ENCODE results near the gene CAPN7.

CAPN7 gene

GRCh38 chr3:15207836-15208504, 1.9 kb downstream of the CAPN7 start:
- no peaks in the 10 kb centered on the region for H3K9me3 Mint-ChIP-seq
- no peaks in the 10 kb centered on the region for H3K27me3 Mint-ChIP-seq
- H3K4me3 Mint-ChIP-seq = peak overlapping the region; percentile 84 to 89
- DNase-seq (no peak), ATAC-seq (replicated peaks) (no peak)
- H3K36me3 Mint-ChIP-seq (ENCODE audit: insufficient read depth) = peaks cover 31% of the 10 kb centered on the region
- H3K27ac Mint-ChIP-seq = peak overlapping the region; percentile 81 to 92
- peaks cover 23 to 29% of the 10 kb centered on the region in 2 donors for H3K4me1 Mint-ChIP-seq (ENCODE audit: low read depth in 2 of 2)

- no peaks in the 10 kb centered on the region for H3K27me3 Mint-ChIP-seq
- H3K4me1 Mint-ChIP-seq (ENCODE audit: low read depth in 2 of 2) = peaks cover 18 to 30% of the 10 kb centered on the region in 2 donors
- H3K36me3 Mint-ChIP-seq (ENCODE audit: insufficient read depth) = peaks cover 61% of the 10 kb centered on the region
- DNase-seq = no peak
- no peak overlapping the region for H3K27ac Mint-ChIP-seq
- H3K9me3 Mint-ChIP-seq = no peaks in the 10 kb centered on the region
- no peak for ATAC-seq (replicated peaks)
- H3K4me3 Mint-ChIP-seq = no peak overlapping the region
Measured at GRCh38 chr3:15211937-15212336, 5.9 kb downstream of the CAPN7 start.

- Mint-ChIP-seq H3K27me3 (no peaks in the 10 kb centered on the region), H3K36me3 (ENCODE audit: insufficient read depth) (peaks cover 82% of the 10 kb centered on the region), H3K27ac (peak overlapping the region in 1 of 2 donors; percentile 46), H3K9me3 (no peaks in the 10 kb centered on the region), H3K4me3 (no peak overlapping the region), H3K4me1 (ENCODE audit: low read depth in 2 of 2) (peaks cover 11 to 20% of the 10 kb centered on the region in 2 donors)
- ATAC-seq (replicated peaks) = no peak
- DNase-seq = no peak
Measured at GRCh38 chr3:15214758-15215157, 8.7 kb downstream of the CAPN7 start.

GRCh38 chr3:15215996-15216395, 9.9 kb downstream of the CAPN7 start:
- no peak for DNase-seq

GRCh38 chr3:15216501-15216900, 10.5 kb downstream of the CAPN7 start:
- DNase-seq (no peak), ATAC-seq (replicated peaks) (no peak)
- no peaks in the 10 kb centered on the region for H3K9me3 Mint-ChIP-seq
- peaks cover 10 to 24% of the 10 kb centered on the region in 2 donors for H3K4me1 Mint-ChIP-seq (ENCODE audit: low read depth in 2 of 2)
- no peak overlapping the region for H3K4me3 Mint-ChIP-seq
- peaks cover 86% of the 10 kb centered on the region for H3K36me3 Mint-ChIP-seq (ENCODE audit: insufficient read depth)
- H3K27me3 Mint-ChIP-seq = no peaks in the 10 kb centered on the region
- H3K27ac Mint-ChIP-seq = no peak overlapping the region

More at GRCh38 chr3:15215996-15216395, 9.9 kb downstream of the CAPN7 start:
- H3K36me3 Mint-ChIP-seq (ENCODE audit: insufficient read depth) = peaks cover 86% of the 10 kb centered on the region
- peaks cover 10 to 24% of the 10 kb centered on the region in 2 donors for H3K4me1 Mint-ChIP-seq (ENCODE audit: low read depth in 2 of 2)
- H3K9me3 Mint-ChIP-seq = no peaks in the 10 kb centered on the region
- H3K27ac Mint-ChIP-seq = no peak overlapping the region
- H3K4me3 Mint-ChIP-seq = no peak overlapping the region
- ATAC-seq (replicated peaks) = no peak
- no peaks in the 10 kb centered on the region for H3K27me3 Mint-ChIP-seq

- ATAC-seq (replicated peaks) = no peak
- no peak for DNase-seq
- Mint-ChIP-seq H3K4me1 (ENCODE audit: low read depth in 2 of 2) (peaks cover 10 to 24% of the 10 kb centered on the region in 2 donors), H3K9me3 (no peaks in the 10 kb centered on the region), H3K27me3 (no peaks in the 10 kb centered on the region), H3K36me3 (ENCODE audit: insufficient read depth) (peaks cover 86% of the 10 kb centered on the region), H3K27ac (no peak overlapping the region), H3K4me3 (no peak overlapping the region)
Measured at GRCh38 chr3:15217011-15217671, 11.1 kb downstream of the CAPN7 start.

GRCh38 chr3:15217841-15218267, 11.8 kb downstream of the CAPN7 start:
- Mint-ChIP-seq H3K27ac (no peak overlapping the region), H3K36me3 (ENCODE audit: insufficient read depth) (peaks cover 85% of the 10 kb centered on the region)

GRCh38 chr3:15218689-15219088, 12.6 kb downstream of the CAPN7 start:
- Mint-ChIP-seq H3K4me1 (ENCODE audit: low read depth in 2 of 2) (peaks cover 10 to 26% of the 10 kb centered on the region in 2 donors), H3K27me3 (no peaks in the 10 kb centered on the region), H3K9me3 (no peaks in the 10 kb centered on the region), H3K36me3 (ENCODE audit: insufficient read depth) (peaks cover 86% of the 10 kb centered on the region), H3K27ac (peak overlapping the region in 1 of 2 donors; percentile 60), H3K4me3 (no peak overlapping the region)
- DNase-seq = no peak
- ATAC-seq (replicated peaks) = no peak

More at GRCh38 chr3:15217841-15218267, 11.8 kb downstream of the CAPN7 start:
- Mint-ChIP-seq H3K4me3 (no peak overlapping the region), H3K27me3 (no peaks in the 10 kb centered on the region), H3K4me1 (ENCODE audit: low read depth in 2 of 2) (peaks cover 10 to 24% of the 10 kb centered on the region in 2 donors), H3K9me3 (no peaks in the 10 kb centered on the region)
- ATAC-seq (replicated peaks) = no peak
- no peak for DNase-seq

GRCh38 chr3:15220056-15220455, 14.0 kb downstream of the CAPN7 start:
- Mint-ChIP-seq H3K9me3 (no peaks in the 10 kb centered on the region), H3K27ac (no peak overlapping the region), H3K4me1 (ENCODE audit: low read depth in 2 of 2) (peaks cover 4 to 21% of the 10 kb centered on the region in 2 donors), H3K27me3 (no peaks in the 10 kb centered on the region), H3K36me3 (ENCODE audit: insufficient read depth) (peaks cover 86% of the 10 kb centered on the region), H3K4me3 (no peak overlapping the region)
- DNase-seq (no peak), ATAC-seq (replicated peaks) (no peak)

GRCh38 chr3:15220661-15221060, 14.6 kb downstream of the CAPN7 start:
- Mint-ChIP-seq H3K9me3 (no peaks in the 10 kb centered on the region), H3K4me1 (ENCODE audit: low read depth in 2 of 2) (peaks cover 4 to 17% of the 10 kb centered on the region in 2 donors), H3K36me3 (ENCODE audit: insufficient read depth) (peaks cover 88% of the 10 kb centered on the region), H3K27ac (no peak overlapping the region), H3K4me3 (no peak overlapping the region), H3K27me3 (no peaks in the 10 kb centered on the region)
- DNase-seq (no peak), ATAC-seq (replicated peaks) (no peak)

GRCh38 chr3:15221574-15222217, 15.7 kb downstream of the CAPN7 start:
- Mint-ChIP-seq H3K36me3 (ENCODE audit: insufficient read depth) (peaks cover 88% of the 10 kb centered on the region), H3K27me3 (no peaks in the 10 kb centered on the region), H3K27ac (no peak overlapping the region), H3K4me1 (ENCODE audit: low read depth in 2 of 2) (peaks cover 4 to 15% of the 10 kb centered on the region in 2 donors), H3K9me3 (no peaks in the 10 kb centered on the region), H3K4me3 (no peak overlapping the region)
- DNase-seq = no peak
- ATAC-seq (replicated peaks) = no peak

GRCh38 chr3:15223685-15224572, 17.9 kb downstream of the CAPN7 start:
- peaks cover 74% of the 10 kb centered on the region for H3K36me3 Mint-ChIP-seq (ENCODE audit: insufficient read depth)
- ATAC-seq (replicated peaks) (no peak), DNase-seq (no peak)
- H3K4me1 Mint-ChIP-seq (ENCODE audit: low read depth in 2 of 2) = peaks cover 6 to 13% of the 10 kb centered on the region in 2 donors
- no peaks in the 10 kb centered on the region for H3K9me3 Mint-ChIP-seq
- peak overlapping the region in 1 of 2 donors; percentile 47 for H3K27ac Mint-ChIP-seq
- no peaks in the 10 kb centered on the region for H3K27me3 Mint-ChIP-seq
- H3K4me3 Mint-ChIP-seq = no peak overlapping the region

GRCh38 chr3:15228147-15228546, 22.1 kb downstream of the CAPN7 start:
- DNase-seq (no peak), ATAC-seq (replicated peaks) (no peak)
- Mint-ChIP-seq H3K4me3 (no peak overlapping the region), H3K27ac (peak overlapping the region in 1 of 2 donors; percentile 68), H3K36me3 (ENCODE audit: insufficient read depth) (peaks cover 69% of the 10 kb centered on the region), H3K27me3 (no peaks in the 10 kb centered on the region), H3K9me3 (no peaks in the 10 kb centered on the region), H3K4me1 (ENCODE audit: low read depth in 2 of 2) (peaks cover 3 to 9% of the 10 kb centered on the region in 2 donors)

All from effector memory CD8-positive, alpha-beta T cell (primary cell).